Neural cell (in vitro differentiated cells): ENCODE data around the gene SLC15A5. TPM values are rescaled to one million over a fixed set of nuclear protein-coding genes. Genes with fewer than 3 reads are reported as not detected.

ENCODE experiments used
- H2AFZ ChIP-seq: fragments of 200-600, 300-800 bp; sonication (generic), shearing (Covaris generic); 2 replicates; pipeline ENCODE4 v1.6.0; 2014; ENCODE audit warnings: low read depth, mild to moderate bottlenecking, antibody characterized with exemption, low read length, moderate library complexity
- H3F3A ChIP-seq: fragments of 200-600 bp; shearing (Covaris generic); 2 replicates; pipeline ENCODE4 v1.6.1; 2016; ENCODE audit warnings: mild to moderate bottlenecking, moderate library complexity, mixed read lengths, antibody characterized with exemption, low read length; ENCODE audit not compliant: insufficient read depth, poor library complexity, severe bottlenecking
- H3K27ac ChIP-seq: fragments of 200-600, 300-800 bp; sonication (generic), shearing (Covaris generic); 2 replicates; pipeline ENCODE4 v1.5.1; 2014; ENCODE audit warnings: mild to moderate bottlenecking, low read length, moderate library complexity
- H3K27me3 ChIP-seq: fragments of 300-800, 200-600 bp; sonication (generic), shearing (Covaris generic); 2 replicates; pipeline ENCODE4 v1.6.0; 2014; ENCODE audit warnings: mild to moderate bottlenecking, low read depth, low read length, moderate library complexity; ENCODE audit not compliant: insufficient read depth
- H3K36me3 ChIP-seq: fragments of 300-800, 200-600 bp; sonication (generic), shearing (Covaris generic); 2 replicates; pipeline ENCODE4 v1.5.1; 2014; ENCODE audit warnings: mild to moderate bottlenecking, antibody characterized with exemption, low read length, moderate library complexity; ENCODE audit not compliant: insufficient read depth
- H3K4me2 ChIP-seq: fragments of 300-800, 200-600 bp; sonication (generic), shearing (Covaris generic); 2 replicates; pipeline ENCODE4 v1.6.0; 2014; ENCODE audit warnings: mild to moderate bottlenecking, low read length
- H3K4me3 ChIP-seq: fragments of 300-800, 200-600 bp; sonication (generic), shearing (Covaris generic); 2 replicates; pipeline ENCODE4 v1.5.1; 2014; ENCODE audit warnings: mild to moderate bottlenecking, low read length, moderate library complexity
- H3K79me2 ChIP-seq: fragments of 200-600 bp; shearing (Covaris generic); replicated peaks from 2 replicates; pipeline ENCODE4 v1.6.0; 2014; ENCODE audit warnings: mild to moderate bottlenecking, low read length, moderate library complexity; ENCODE audit not compliant: insufficient read depth
- H3K9ac ChIP-seq: fragments of 300-800, 200-600 bp; sonication (generic), shearing (Covaris generic); 2 replicates; pipeline ENCODE4 v1.6.1; 2016; ENCODE audit warnings: mild to moderate bottlenecking, low read length, mixed read lengths
- H3K9me2 ChIP-seq: fragments of 200-600 bp; shearing (Covaris generic); 2 replicates; pipeline ENCODE4 v1.6.1; 2016; ENCODE audit warnings: mild to moderate bottlenecking, low read length, mixed read lengths; ENCODE audit not compliant: insufficient read depth
- H3K9me3 ChIP-seq: fragments of 200-600, 300-800 bp; sonication (generic), shearing (Covaris generic); 2 replicates; pipeline ENCODE4 v1.6.1; 2016; ENCODE audit warnings: mild to moderate bottlenecking, mixed run types, low read length, moderate library complexity, mixed read lengths
- H4K20me1 ChIP-seq: fragments of 200-600 bp; shearing (Covaris generic); 2 replicates; pipeline ENCODE4 v1.6.1; 2016; ENCODE audit warnings: mild to moderate bottlenecking, mixed run types; ENCODE audit not compliant: insufficient read depth
- EP300 ChIP-seq: fragments of 450-650 bp; conservative IDR thresholded peaks from 2 replicates; pipeline ENCODE4 v1.6.1; 2014; ENCODE audit warnings: antibody characterized with exemption, mild to moderate bottlenecking, moderate library complexity; ENCODE audit not compliant: poor library complexity, severe bottlenecking
- EZH2 ChIP-seq: fragments of 200-600, 300-800 bp; shearing (Covaris generic), sonication (generic); IDR thresholded peaks from 2 replicates; pipeline ENCODE4 v1.6.1; 2014; ENCODE audit warnings: antibody characterized with exemption, low read length, borderline replicate concordance, mild to moderate bottlenecking; ENCODE audit not compliant: insufficient read depth, poor library complexity, severe bottlenecking
- MXI1 ChIP-seq: fragments of 450-650 bp; conservative IDR thresholded peaks from 2 replicates; pipeline ENCODE4 v1.6.1; 2014; ENCODE audit warnings: antibody characterized with exemption, mild to moderate bottlenecking; ENCODE audit not compliant: poor library complexity, severe bottlenecking
- POLR2AphosphoS5 ChIP-seq: IDR thresholded peaks from 2 replicates; pipeline ENCODE4 v1.6.1; 2012
- RAD21 ChIP-seq: fragments of 450-650 bp; conservative IDR thresholded peaks from 2 replicates; pipeline ENCODE4 v1.6.1; 2014; ENCODE audit warnings: antibody characterized with exemption, mild to moderate bottlenecking, moderate library complexity
- REST ChIP-seq: IDR thresholded peaks from 2 replicates; pipeline ENCODE4 v1.6.1; 2012; ENCODE audit warnings: borderline replicate concordance
- SMC3 ChIP-seq: fragments of 450-650 bp; conservative IDR thresholded peaks from 2 replicates; pipeline ENCODE4 v1.6.1; 2014; ENCODE audit warnings: antibody characterized with exemption, mild to moderate bottlenecking, moderate library complexity; ENCODE audit not compliant: poor library complexity
- TAF1 ChIP-seq: IDR thresholded peaks from 2 replicates; pipeline ENCODE4 v1.6.1; 2012; ENCODE audit warnings: low read depth
- polyA plus RNA-seq: library from polyadenylated mRNA; depleted of rRNA; stranded (reverse); fragments of >200 nt; gene quantifications from 2 replicates; pipeline ENCODE4 v1.2.3, GENCODE V29; 2014
- TF ChIP-seq, protein P1 (sequence below): fragments of 450-650 bp; IDR thresholded peaks from 2 replicates; pipeline ENCODE4 v1.5.1; 2014; ENCODE audit warnings: antibody characterized with exemption, mild to moderate bottlenecking, moderate library complexity; ENCODE audit not compliant: poor library complexity, severe bottlenecking

Gene SLC15A5
- polyA plus RNA-seq, 1 donor from 2014 or later: not detected

- H2AFZ ChIP-seq: no peak overlapping the region
- H3K9me2 ChIP-seq: no peaks in the 10 kb centered on the region
- TF ChIP-seq EP300: no peak
- TF ChIP-seq, protein P1, sequence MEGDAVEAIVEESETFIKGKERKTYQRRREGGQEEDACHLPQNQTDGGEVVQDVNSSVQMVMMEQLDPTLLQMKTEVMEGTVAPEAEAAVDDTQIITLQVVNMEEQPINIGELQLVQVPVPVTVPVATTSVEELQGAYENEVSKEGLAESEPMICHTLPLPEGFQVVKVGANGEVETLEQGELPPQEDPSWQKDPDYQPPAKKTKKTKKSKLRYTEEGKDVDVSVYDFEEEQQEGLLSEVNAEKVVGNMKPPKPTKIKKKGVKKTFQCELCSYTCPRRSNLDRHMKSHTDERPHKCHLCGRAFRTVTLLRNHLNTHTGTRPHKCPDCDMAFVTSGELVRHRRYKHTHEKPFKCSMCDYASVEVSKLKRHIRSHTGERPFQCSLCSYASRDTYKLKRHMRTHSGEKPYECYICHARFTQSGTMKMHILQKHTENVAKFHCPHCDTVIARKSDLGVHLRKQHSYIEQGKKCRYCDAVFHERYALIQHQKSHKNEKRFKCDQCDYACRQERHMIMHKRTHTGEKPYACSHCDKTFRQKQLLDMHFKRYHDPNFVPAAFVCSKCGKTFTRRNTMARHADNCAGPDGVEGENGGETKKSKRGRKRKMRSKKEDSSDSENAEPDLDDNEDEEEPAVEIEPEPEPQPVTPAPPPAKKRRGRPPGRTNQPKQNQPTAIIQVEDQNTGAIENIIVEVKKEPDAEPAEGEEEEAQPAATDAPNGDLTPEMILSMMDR: no peak
- TF ChIP-seq TAF1: no peak
- no peak for TF ChIP-seq RAD21
- TF ChIP-seq REST: no peak
- no peak for TF ChIP-seq MXI1
- no peaks in the 10 kb centered on the region for H3K27me3 ChIP-seq
- H3K36me3 ChIP-seq: no peaks in the 10 kb centered on the region
- no peak overlapping the region for H3K9ac ChIP-seq
- no peak overlapping the region for H3K27ac ChIP-seq
- no peak overlapping the region for H3K4me3 ChIP-seq
- H3K9me3 ChIP-seq: no peaks in the 10 kb centered on the region
- no peak overlapping the region for H3K4me2 ChIP-seq
- no peaks in the 10 kb centered on the region for H3F3A ChIP-seq
- no peaks in the 10 kb centered on the region for H4K20me1 ChIP-seq
- no peaks in the 10 kb centered on the region for H3K79me2 ChIP-seq
Measured at GRCh38 chr12:16221776-16222175, 55.7 kb downstream of the SLC15A5 start.

GRCh38 chr12:16220120-16220519, 57.4 kb downstream of the SLC15A5 start:
- Histone ChIP-seq H3K4me3 (no peak overlapping the region), H4K20me1 (no peaks in the 10 kb centered on the region), H3K9me2 (no peaks in the 10 kb centered on the region), H3K27ac (no peak overlapping the region), H3K4me2 (no peak overlapping the region), H3K9me3 (no peaks in the 10 kb centered on the region), H3K36me3 (no peaks in the 10 kb centered on the region), H3K79me2 (no peaks in the 10 kb centered on the region), H3K27me3 (no peaks in the 10 kb centered on the region), H3K9ac (no peak overlapping the region), H2AFZ (no peak overlapping the region), H3F3A (no peaks in the 10 kb centered on the region)
- TF ChIP-seq TAF1 (no peak), RAD21 (no peak), REST (no peak), MXI1 (no peak), SMC3 (no peak), EP300 (no peak), POLR2AphosphoS5 (no peak), EZH2 (no peak)
- TF ChIP-seq, protein P1: no peak
